Measurements from ENCODE around the gene CASR. TPM values are rescaled to one million over a fixed set of nuclear protein-coding genes. Genes with fewer than 3 reads are reported as not detected.

Gene CASR
- total RNA-seq, 1 donor from 2014 or later = 0.06 TPM

GRCh38 chr3:122245513-122246174 is 62.2 kb downstream of the CASR start:
- no peak overlapping the region for H3K4me3 ChIP-seq (ENCODE audit: low read depth, low read length)
- no peak for DNase-seq (ENCODE audit: low read depth)

GRCh38 chr3:122246199-122246598 is 62.7 kb downstream of the CASR start:
- DNase-seq (ENCODE audit: low read depth) = no peak
- TF ChIP-seq CTCF (conservative IDR thresholded peaks at IDR 0.05; ENCODE audit: low read depth, low read length) = no peak
- no peak overlapping the region for H3K4me3 ChIP-seq (ENCODE audit: low read depth, low read length)

More at GRCh38 chr3:122245513-122246174, 62.2 kb downstream of the CASR start:
- TF ChIP-seq CTCF (conservative IDR thresholded peaks at IDR 0.05; ENCODE audit: low read depth, low read length) = peak; percentile 30

- no peak for TF ChIP-seq CTCF (conservative IDR thresholded peaks at IDR 0.05; ENCODE audit: low read depth, low read length)
- DNase-seq (ENCODE audit: low read depth) = no peak
- H3K4me3 ChIP-seq (ENCODE audit: low read depth, low read length) = no peak overlapping the region
These were observed 63.8 kb downstream of the CASR start for GRCh38 chr3:122247087-122247824.

GRCh38 chr3:122247825-122248185 is 64.3 kb downstream of the CASR start:
- DNase-seq (ENCODE audit: low read depth) = peak; percentile 46
- no peak overlapping the region for H3K4me3 ChIP-seq (ENCODE audit: low read depth, low read length)
- TF ChIP-seq CTCF (conservative IDR thresholded peaks at IDR 0.05; ENCODE audit: low read depth, low read length) = no peak

GRCh38 chr3:122251428-122251827 is 68.0 kb downstream of the CASR start:
- DNase-seq (ENCODE audit: low read depth) = no peak
- H3K4me3 ChIP-seq (ENCODE audit: low read depth, low read length) = no peak overlapping the region
- no peak for TF ChIP-seq CTCF (conservative IDR thresholded peaks at IDR 0.05; ENCODE audit: low read depth, low read length)

GRCh38 chr3:122253581-122253980 is 70.1 kb downstream of the CASR start:
- no peak for TF ChIP-seq CTCF (conservative IDR thresholded peaks at IDR 0.05; ENCODE audit: low read depth, low read length)
- H3K4me3 ChIP-seq (ENCODE audit: low read depth, low read length) = no peak overlapping the region
- DNase-seq (ENCODE audit: low read depth) = no peak
